SU-DHL-6 (cell line): ENCODE results near the gene C2orf81.

Source experiments
- H2AFZ ChIP-seq: fragments of 200-600 bp; sonication (generic); 2 replicates; pipeline ENCODE4 v1.6.1; 2014; ENCODE audit warnings: low read depth, mild to moderate bottlenecking, moderate library complexity, mixed read lengths, antibody characterized with exemption, low read length; ENCODE audit not compliant: severe bottlenecking
- H3F3A ChIP-seq: fragments of 200-600 bp; shearing (Covaris generic); 2 replicates; pipeline ENCODE4 v1.6.0; 2016; ENCODE audit warnings: antibody characterized with exemption, mild to moderate bottlenecking; ENCODE audit not compliant: insufficient read depth
- H3K27ac ChIP-seq: fragments of 200-600 bp; sonication (generic); 2 replicates; pipeline ENCODE4 v1.5.1; 2016; ENCODE audit warnings: low read depth, mild to moderate bottlenecking, low read length, moderate library complexity, mixed read lengths
- H3K27me3 ChIP-seq: fragments of 200-600 bp; sonication (generic), shearing (Covaris generic); 2 replicates; pipeline ENCODE4 v1.6.0; 2014; ENCODE audit warnings: mild to moderate bottlenecking, low read length
- H3K36me3 ChIP-seq: fragments of 200-600 bp; sonication (generic); 2 replicates; pipeline ENCODE4 v1.6.1; 2014; ENCODE audit warnings: mild to moderate bottlenecking, low read length, mixed read lengths
- H3K4me2 ChIP-seq: fragments of 300-600, 200-600 bp; shearing (Covaris generic), sonication (generic); 2 replicates; pipeline ENCODE4 v1.6.0; 2014; ENCODE audit warnings: low read length, low read depth, mild to moderate bottlenecking; ENCODE audit not compliant: poor library complexity, severe bottlenecking
- H3K4me3 ChIP-seq: fragments of 200-600 bp; sonication (generic); 2 replicates; pipeline ENCODE4 v1.5.1; 2014; ENCODE audit warnings: antibody characterized with exemption, low read length, mild to moderate bottlenecking, mixed read lengths; ENCODE audit not compliant: insufficient read depth, poor library complexity, severe bottlenecking
- H3K79me2 ChIP-seq: fragments of 200-600 bp; sonication (generic); 2 replicates; pipeline ENCODE4 v1.6.1; 2014; ENCODE audit warnings: mild to moderate bottlenecking, low read length, moderate library complexity; ENCODE audit not compliant: insufficient read depth
- H3K9ac ChIP-seq: fragments of 200-600 bp; sonication (generic); 2 replicates; pipeline ENCODE4 v1.7.0; 2014; ENCODE audit warnings: mild to moderate bottlenecking, low read length
- H3K9me2 ChIP-seq: fragments of 200-600 bp; sonication (generic); replicated peaks from 2 replicates; pipeline ENCODE4 v1.6.1; 2014; ENCODE audit warnings: low read length; ENCODE audit not compliant: insufficient read depth
- H3K9me3 ChIP-seq: fragments of 200-600 bp; sonication (generic); 2 replicates; pipeline ENCODE4 v1.6.1; 2014; ENCODE audit warnings: low read length, mixed read lengths; ENCODE audit not compliant: insufficient read depth
- H4K20me1 ChIP-seq: fragments of 200-600 bp; sonication (generic); 2 replicates; pipeline ENCODE4 v1.6.1; 2014; ENCODE audit warnings: low read depth, mild to moderate bottlenecking, antibody characterized with exemption, low read length, moderate library complexity, mixed read lengths
- CTCF ChIP-seq: fragments of 200-600 bp; sonication (generic); IDR thresholded peaks from one replicate; pipeline ENCODE4 v1.5.1; 2017; ENCODE audit warnings: antibody characterized with exemption, mild to moderate bottlenecking, low read length, moderate library complexity; ENCODE audit not compliant: insufficient read depth, poor library complexity, severe bottlenecking
- EZH2phosphoT487 ChIP-seq: fragments of 200-600 bp; sonication (generic), shearing (Covaris generic); conservative IDR thresholded peaks from 2 replicates; pipeline ENCODE4 v1.6.1; 2018; ENCODE audit warnings: mild to moderate bottlenecking, antibody characterized with exemption, low read length, moderate library complexity, mixed read lengths

Gene C2orf81

GRCh38 chr2:74392449-74392743, 29.0 kb downstream of the C2orf81 start:
- H3K79me2 ChIP-seq, result peaks cover 34% of the 10 kb centered on the region
- no peaks in the 10 kb centered on the region for H3K9me2 ChIP-seq
- peak overlapping the region; percentile 75 for H2AFZ ChIP-seq
- no peak overlapping the region for H3K27ac ChIP-seq
- peak overlapping the region; percentile 93 for H3K4me2 ChIP-seq
- peak overlapping the region; percentile 75; the same call in 1 of the 2 replicates for H3K9ac ChIP-seq
- no peaks in the 10 kb centered on the region for H3K9me3 ChIP-seq
- no peaks in the 10 kb centered on the region for H4K20me1 ChIP-seq
- no peaks in the 10 kb centered on the region for H3K36me3 ChIP-seq
- H3K27me3 ChIP-seq, result no peaks in the 10 kb centered on the region
- TF ChIP-seq EZH2phosphoT487 (no peak), CTCF (no peak)
- no peak overlapping the region for H3K4me3 ChIP-seq
- H3F3A ChIP-seq, result no peaks in the 10 kb centered on the region

GRCh38 chr2:74391580-74392448, 29.6 kb downstream of the C2orf81 start:
- H3K79me2 ChIP-seq, result peaks cover 39% of the 10 kb centered on the region
- H3K27ac ChIP-seq, result peak overlapping the region; percentile 66
- peak overlapping the region; percentile 75 for H3K9ac ChIP-seq
- H3K4me3 ChIP-seq, result peak overlapping the region; percentile 73
- H3K27me3 ChIP-seq, result no peaks in the 10 kb centered on the region
- H3K4me2 ChIP-seq, result peak overlapping the region; percentile 93
- H2AFZ ChIP-seq, result peak overlapping the region; percentile 75
- H3K36me3 ChIP-seq, result no peaks in the 10 kb centered on the region
- TF ChIP-seq CTCF, result peak; percentile 90
- TF ChIP-seq EZH2phosphoT487, result no peak
- no peaks in the 10 kb centered on the region for H3F3A ChIP-seq
- no peaks in the 10 kb centered on the region for H3K9me2 ChIP-seq
- no peaks in the 10 kb centered on the region for H4K20me1 ChIP-seq
- H3K9me3 ChIP-seq, result no peaks in the 10 kb centered on the region

DNA sequence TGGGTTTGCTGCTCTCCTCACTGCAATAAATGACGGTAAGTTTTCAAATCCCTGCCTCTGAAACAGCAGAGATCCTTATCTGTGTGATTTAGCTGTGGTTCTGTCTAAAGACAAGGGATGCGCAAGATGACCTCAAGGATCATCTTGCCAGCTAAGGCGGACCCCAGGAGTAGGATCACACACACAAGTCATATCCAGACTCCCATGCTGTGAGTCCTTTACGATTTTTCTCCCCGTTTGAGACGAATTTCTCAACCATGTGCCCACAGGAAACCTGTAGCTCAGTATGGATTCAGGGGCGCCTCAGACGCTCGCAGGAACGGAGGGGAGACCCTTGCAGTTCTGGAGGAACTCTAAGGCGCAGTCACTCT, 30.2 kb downstream of the C2orf81 start:
- Histone ChIP-seq H3K9ac (peak overlapping the region; percentile 75), H3K9me2 (no peaks in the 10 kb centered on the region), H4K20me1 (no peaks in the 10 kb centered on the region), H3K36me3 (no peaks in the 10 kb centered on the region), H3K27me3 (no peaks in the 10 kb centered on the region), H3F3A (no peaks in the 10 kb centered on the region), H2AFZ (peak overlapping the region; percentile 75), H3K4me2 (peak overlapping the region; percentile 93), H3K4me3 (peak overlapping the region; percentile 73), H3K79me2 (peaks cover 41% of the 10 kb centered on the region), H3K9me3 (no peaks in the 10 kb centered on the region), H3K27ac (no peak overlapping the region)
- TF ChIP-seq CTCF (no peak), EZH2phosphoT487 (no peak)
